Loucy (cell line): Measurements from ENCODE around the gene GALNT9.
A peak's percentile ranks its signal among the peaks of the same experiment; 100 is the strongest.

ENCODE experiments used
- H2AFZ ChIP-seq: fragments of 200-600 bp; sonication (generic); 2 replicates; pipeline ENCODE4 v1.6.0; 2016; ENCODE audit warnings: antibody characterized with exemption, mild to moderate bottlenecking, low read length, moderate library complexity
- H3F3A ChIP-seq: fragments of 200-600 bp; 2 replicates; pipeline ENCODE4 v1.6.0; 2016; ENCODE audit warnings: antibody characterized with exemption, low read depth, mild to moderate bottlenecking
- H3K27me3 ChIP-seq: fragments of 200-600 bp; sonication (generic); 2 replicates; pipeline ENCODE4 v1.6.1; 2014; ENCODE audit warnings: low read length, mild to moderate bottlenecking; ENCODE audit not compliant: insufficient read depth, poor library complexity, severe bottlenecking
- H3K36me3 ChIP-seq: fragments of 200-600 bp; sonication (generic); 2 replicates; pipeline ENCODE4 v1.6.1; 2016; ENCODE audit warnings: low read length; ENCODE audit not compliant: insufficient read depth
- H3K4me1 ChIP-seq: fragments of 200-600 bp; sonication (generic); 2 replicates; pipeline ENCODE4 v1.5.1; 2014; ENCODE audit warnings: low read length, mild to moderate bottlenecking; ENCODE audit not compliant: insufficient read depth, poor library complexity, severe bottlenecking
- H3K4me2 ChIP-seq: fragments of 200-600 bp; sonication (generic); 2 replicates; pipeline ENCODE4 v1.6.0; 2014; ENCODE audit warnings: antibody characterized with exemption, low read length, low read depth, mild to moderate bottlenecking; ENCODE audit not compliant: poor library complexity, severe bottlenecking
- H3K4me3 ChIP-seq: fragments of 200-600 bp; sonication (generic); 2 replicates; pipeline ENCODE4 v1.5.1; 2014; ENCODE audit warnings: low read length, mild to moderate bottlenecking, mixed read lengths; ENCODE audit not compliant: poor library complexity, severe bottlenecking
- H3K79me2 ChIP-seq: fragments of 200-600 bp; sonication (generic); 2 replicates; pipeline ENCODE4 v1.6.1; 2014; ENCODE audit warnings: low read length; ENCODE audit not compliant: insufficient read depth
- H3K9ac ChIP-seq: fragments of 200-600 bp; sonication (generic); 2 replicates; pipeline ENCODE4 v1.6.0; 2014; ENCODE audit warnings: mild to moderate bottlenecking, low read depth, low read length, moderate library complexity; ENCODE audit not compliant: poor library complexity, severe bottlenecking
- H3K9me2 ChIP-seq: fragments of 200-600 bp; sonication (generic); replicated peaks from 2 replicates; pipeline ENCODE4 v1.6.1; 2016; ENCODE audit warnings: low read depth, low read length, mixed read lengths
- H3K9me3 ChIP-seq: fragments of 200-600 bp; sonication (generic); 2 replicates; pipeline ENCODE4 v1.6.1; 2014; ENCODE audit warnings: mild to moderate bottlenecking, antibody characterized with exemption, low read length, low read depth; ENCODE audit not compliant: insufficient read depth
- H4K20me1 ChIP-seq: fragments of 200-600 bp; sonication (generic); 2 replicates; pipeline ENCODE4 v1.6.0; 2014; ENCODE audit warnings: antibody characterized with exemption, low read length, mild to moderate bottlenecking; ENCODE audit not compliant: insufficient read depth, poor library complexity, severe bottlenecking
- CTCF ChIP-seq: fragments of 200-600 bp; sonication (generic); conservative IDR thresholded peaks from 2 replicates; pipeline ENCODE4 v1.5.1; 2014; ENCODE audit warnings: mild to moderate bottlenecking, antibody characterized with exemption, low read length
- EZH2phosphoT487 ChIP-seq: fragments of 200-600 bp; IDR thresholded peaks from 2 replicates; pipeline ENCODE4 v1.6.1; 2018; ENCODE audit warnings: antibody characterized with exemption, mild to moderate bottlenecking, moderate library complexity, borderline replicate concordance

Gene GALNT9

DNA sequence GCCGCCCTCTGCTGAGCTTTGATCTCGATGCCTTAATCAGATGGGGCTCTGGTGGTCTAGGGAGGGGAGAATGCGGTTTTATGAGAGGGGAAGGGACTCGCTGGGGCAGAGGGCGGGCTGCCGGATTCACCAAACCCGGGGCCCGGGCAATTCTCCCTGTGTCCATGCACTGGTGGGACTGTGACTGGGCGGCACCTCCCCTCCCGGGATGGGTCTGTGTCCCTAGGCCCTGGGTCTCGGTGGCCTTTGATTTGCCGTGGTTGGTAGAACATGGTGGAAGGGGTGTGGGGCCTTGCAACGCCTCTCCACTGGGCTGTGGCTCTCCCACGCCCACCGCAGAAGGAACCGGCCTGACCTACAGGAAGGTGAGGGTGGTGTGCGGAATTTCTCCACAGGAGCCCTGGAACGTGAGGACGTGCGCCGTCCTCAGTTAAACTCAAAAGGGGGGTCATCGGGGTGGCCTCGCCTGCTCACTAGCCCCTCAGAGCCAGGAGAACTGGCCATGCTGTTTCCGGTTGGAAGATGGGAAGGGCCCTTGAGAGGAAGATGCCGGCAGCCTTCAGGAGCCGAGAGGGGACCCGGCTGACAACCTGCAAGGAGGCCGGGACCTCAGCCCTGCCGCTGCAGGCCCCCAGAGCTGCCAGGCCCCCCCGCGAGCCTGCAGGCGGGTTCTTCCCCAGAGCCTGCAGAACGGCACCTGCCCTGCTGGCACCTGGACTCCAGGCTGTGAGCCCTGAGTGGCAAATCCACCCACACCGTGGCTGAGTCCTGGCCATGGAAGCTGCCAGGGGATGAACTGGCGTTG is 141.5 kb downstream of the GALNT9 start:
- H3K4me3 ChIP-seq: peak overlapping the region; percentile 76
- no peak overlapping the region for H3K9ac ChIP-seq
- H3K4me2 ChIP-seq: peak overlapping the region; percentile 90
- peaks cover 40% of the 10 kb centered on the region for H3K4me1 ChIP-seq
- TF ChIP-seq CTCF: no peak
- no peaks in the 10 kb centered on the region for H3K36me3 ChIP-seq
- H3K9me3 ChIP-seq: no peaks in the 10 kb centered on the region
- no peaks in the 10 kb centered on the region for H3K79me2 ChIP-seq
- no peaks in the 10 kb centered on the region for H4K20me1 ChIP-seq
- no peaks in the 10 kb centered on the region for H3K9me2 ChIP-seq
- no peak overlapping the region for H2AFZ ChIP-seq
- no peaks in the 10 kb centered on the region for H3K27me3 ChIP-seq
- no peaks in the 10 kb centered on the region for H3F3A ChIP-seq

DNA sequence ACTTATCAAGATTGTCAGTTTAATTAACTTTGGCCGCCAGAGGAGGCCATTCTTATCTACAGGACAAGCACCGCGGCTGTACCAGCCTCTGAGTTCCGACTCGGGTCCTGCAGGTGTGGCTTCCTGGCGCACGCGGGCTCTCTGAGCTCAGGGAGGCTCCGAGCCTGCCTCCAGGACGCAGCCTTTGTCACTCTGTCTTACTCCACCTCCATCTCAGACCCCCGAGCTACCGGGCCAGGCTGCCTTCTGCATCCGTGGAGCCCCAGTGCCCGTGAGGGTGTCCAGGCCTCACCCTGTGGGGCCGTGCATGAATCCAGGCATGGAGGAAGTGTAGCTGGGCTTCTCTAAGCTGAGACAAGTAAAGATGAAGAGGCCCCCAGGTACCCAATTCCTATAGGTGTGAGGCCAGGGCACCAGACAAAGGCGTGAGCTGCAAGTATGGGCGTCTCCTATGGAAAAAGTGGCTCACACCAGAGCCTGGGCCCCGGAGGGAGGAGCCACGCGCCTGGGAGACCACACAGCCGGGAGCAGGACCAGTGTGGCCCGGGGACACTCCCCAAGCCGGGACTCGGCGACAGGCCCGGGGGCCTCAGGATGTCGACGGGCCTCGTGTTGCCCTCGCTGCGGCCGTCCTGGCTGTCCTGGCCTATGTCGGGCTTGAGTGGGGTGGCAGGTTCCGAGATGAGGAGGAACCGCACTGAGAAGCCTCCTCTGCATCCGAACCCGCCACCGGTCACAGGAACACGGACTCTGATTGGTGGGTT is 142.3 kb downstream of the GALNT9 start:
- Histone ChIP-seq H3K9me3 (no peaks in the 10 kb centered on the region), H3F3A (no peaks in the 10 kb centered on the region), H3K36me3 (no peaks in the 10 kb centered on the region), H3K4me3 (peak overlapping the region; percentile 71), H3K4me1 (peaks cover 40% of the 10 kb centered on the region), H3K9me2 (no peaks in the 10 kb centered on the region), H3K79me2 (no peaks in the 10 kb centered on the region), H3K9ac (peak overlapping the region; percentile 69), H2AFZ (peak overlapping the region; percentile 69), H3K4me2 (peak overlapping the region; percentile 90), H3K27me3 (no peaks in the 10 kb centered on the region), H4K20me1 (no peaks in the 10 kb centered on the region)
- no peak; the same call in 1 of the 2 replicates for TF ChIP-seq CTCF
- TF ChIP-seq EZH2phosphoT487: no peak

- peaks cover 40% of the 10 kb centered on the region for H3K4me1 ChIP-seq
- peak overlapping the region; percentile 69 for H2AFZ ChIP-seq
- H3K9me3 ChIP-seq: no peaks in the 10 kb centered on the region
- H3K79me2 ChIP-seq: no peaks in the 10 kb centered on the region
- H3F3A ChIP-seq: no peaks in the 10 kb centered on the region
- H3K9ac ChIP-seq: peak overlapping the region; percentile 69
- H4K20me1 ChIP-seq: no peaks in the 10 kb centered on the region
- H3K9me2 ChIP-seq: no peaks in the 10 kb centered on the region
- no peak for TF ChIP-seq EZH2phosphoT487
- peak; percentile 40; the same call in 1 of the 2 replicates for TF ChIP-seq CTCF
- H3K27me3 ChIP-seq: no peaks in the 10 kb centered on the region
- peak overlapping the region; percentile 90 for H3K4me2 ChIP-seq
- peak overlapping the region; percentile 71 for H3K4me3 ChIP-seq
- no peaks in the 10 kb centered on the region for H3K36me3 ChIP-seq
These were observed 143.1 kb downstream of the GALNT9 start for GRCh38 chr12:132186208-132186856.
